ENCODE results near the gene FGD3.
A peak's percentile ranks its signal among the peaks of the same experiment; 100 is the strongest.

- TF ChIP-seq TBP (IDR thresholded peaks at IDR 0.05; ENCODE audit: low read depth, low read length) (no peak), POLR2AphosphoS5 (IDR thresholded peaks at IDR 0.05; ENCODE audit: low read depth, low read length) (no peak), ZNF274 (IDR thresholded peaks at IDR 0.05; ENCODE audit: borderline replicate concordance, extremely low read depth, low read length) (no peak), CTCF (IDR thresholded peaks at IDR 0.05; ENCODE audit: control extremely low read depth in 1 of 3, insufficient read depth in 1 of 3, low read depth in 1 of 3, low read length in 3 of 3) (no peak), POLR2A (IDR thresholded peaks at IDR 0.05; ENCODE audit: control extremely low read depth in 1 of 2, low read depth in 2 of 2, low read length in 2 of 2) (no peak), RAD21 (IDR thresholded peaks at IDR 0.05 in 1 of 2, conservative IDR thresholded peaks at IDR 0.05 in 1 of 2; ENCODE audit: low read depth in 2 of 2, low read length in 2 of 2) (no peak), SIN3A (conservative IDR thresholded peaks at IDR 0.05 in 1 of 2, IDR thresholded peaks at IDR 0.05 in 1 of 2; ENCODE audit: low read depth in 1 of 2, low read length in 2 of 2) (no peak), PHF8 (conservative IDR thresholded peaks at IDR 0.05; ENCODE audit: low read depth, low read length) (no peak), RFX5 (IDR thresholded peaks at IDR 0.05; ENCODE audit: borderline replicate concordance, low read depth, low read length) (no peak), KDM1A (IDR thresholded peaks at IDR 0.05; ENCODE audit: borderline replicate concordance, low read length) (peak; percentile 60; the same call in 1 of the 2 replicates), EZH2 (IDR thresholded peaks at IDR 0.05; ENCODE audit: low read depth, low read length, severe bottlenecking) (no peak), YY1 (IDR thresholded peaks at IDR 0.05; ENCODE audit: low read depth, low read length) (no peak), CREB1 (IDR thresholded peaks at IDR 0.05) (no peak), CBX5 (IDR thresholded peaks at IDR 0.05; ENCODE audit: low read depth, low read length) (no peak)
Observed at GRCh38 chr9:93061260-93061751, 114.0 kb downstream of the FGD3 start.

Data from H1 (cell line).